CD4-positive, alpha-beta T cell treated with Interleukin-2 at 100 ng/mL for 4 hours (primary cell): ENCODE measurements around the gene KATNAL2.

Experiments used
- DNase-seq: peaks from one replicate; pipeline ENCODE4 v3.0.0-alpha.2; 2020; ENCODE audit warnings: low spot score

The KATNAL2 gene

GRCh38 chr18:46917108-46917802, at the start of gene KATNAL2, which contains the start of gene PIAS2:
Gene KATNAL2 (plus strand): TSS chr18:46917602. CDS start chr18:46946873, 29,271 bp downstream.
Gene PIAS2 (minus strand): TSS chr18:46917507. CDS start chr18:46917345, 162 bp downstream.
- peak; percentile 78 for DNase-seq

GRCh38 chr18:46868169-46868921, 49.1 kb upstream of the KATNAL2 start:
- DNase-seq, result no peak

- no peak for DNase-seq
Measured at GRCh38 chr18:46877329-46877987, 39.9 kb upstream of the KATNAL2 start.

- no peak for DNase-seq
Measured at GRCh38 chr18:46883180-46883579, 34.2 kb upstream of the KATNAL2 start.

- no peak for DNase-seq
Measured at GRCh38 chr18:46886893-46887292, 30.5 kb upstream of the KATNAL2 start.

GRCh38 chr18:46888965-46889364, 28.4 kb upstream of the KATNAL2 start:
- no peak for DNase-seq

GRCh38 chr18:46891742-46892214, 25.6 kb upstream of the KATNAL2 start:
- no peak for DNase-seq

GRCh38 chr18:46892842-46893241, 24.6 kb upstream of the KATNAL2 start:
- no peak for DNase-seq

- no peak for DNase-seq
Measured at GRCh38 chr18:46893360-46893759, 24.0 kb upstream of the KATNAL2 start.

GRCh38 chr18:46894124-46894523, 23.3 kb upstream of the KATNAL2 start:
- no peak for DNase-seq

GRCh38 chr18:46899274-46899948, 18.0 kb upstream of the KATNAL2 start:
- DNase-seq, result no peak

GRCh38 chr18:46903406-46903805, 14.0 kb upstream of the KATNAL2 start:
- no peak for DNase-seq

GRCh38 chr18:46909497-46909896, 7.9 kb upstream of the KATNAL2 start:
- no peak for DNase-seq

- DNase-seq, result no peak
Measured at GRCh38 chr18:46910856-46911255, 6.5 kb upstream of the KATNAL2 start.

GRCh38 chr18:46915800-46916550, 1.4 kb upstream of the KATNAL2 start:
- no peak for DNase-seq

- DNase-seq, result peak; percentile 34
Measured at GRCh38 chr18:46916551-46917107, 773 bp upstream of the KATNAL2 start.

GRCh38 chr18:46917803-46918600, 600 bp downstream of the KATNAL2 start:
- DNase-seq, result no peak

- no peak for DNase-seq
Measured at GRCh38 chr18:46920067-46920466, 2.7 kb downstream of the KATNAL2 start.

- no peak for DNase-seq
Measured at GRCh38 chr18:46920653-46921052, 3.3 kb downstream of the KATNAL2 start.

GRCh38 chr18:46939337-46939963, 22.0 kb downstream of the KATNAL2 start:
- no peak for DNase-seq
